Parathyroid adenoma (tissue), 2 donors: ENCODE results near the gene DYNC1I1.

Experiments used
- H2AFZ ChIP-seq: fragments of 300-600 bp; sonication (generic); one replicate; pipeline ENCODE4 v1.7.0; 2017; ENCODE audit warnings: antibody characterized with exemption, mild to moderate bottlenecking
- H3K27ac ChIP-seq: fragments of 300-600 bp; sonication (generic); one replicate; pipeline ENCODE4 v1.7.0; 2017
- H3K27me3 ChIP-seq: fragments of 300-600 bp; sonication (generic); one replicate; pipeline ENCODE4 v1.7.0; 2017; ENCODE audit warnings: low read length; ENCODE audit not compliant: control insufficient read depth, insufficient read depth
- H3K36me3 ChIP-seq: fragments of 300-600 bp; sonication (generic); one replicate; pipeline ENCODE4 v1.7.0; 2017; ENCODE audit warnings: low read length; ENCODE audit not compliant: control insufficient read depth, insufficient read depth
- H3K4me1 ChIP-seq: fragments of 300-600 bp; sonication (generic); one replicate; pipeline ENCODE4 v1.7.0; 2017; ENCODE audit warnings: control low read depth
- H3K4me2 ChIP-seq: fragments of 300-600 bp; sonication (generic); one replicate; pipeline ENCODE4 v1.7.0; 2017; ENCODE audit warnings: low read length
- H3K4me3 ChIP-seq: fragments of 300-600 bp; sonication (generic); one replicate; pipeline ENCODE4 v1.7.0; 2017; ENCODE audit warnings: low read depth, low read length
- H3K79me2 ChIP-seq: fragments of 300-600 bp; sonication (generic); one replicate; pipeline ENCODE4 v1.7.0; 2017; ENCODE audit warnings: control low read depth
- H3K9ac ChIP-seq: fragments of 300-600 bp; sonication (generic); one replicate; pipeline ENCODE4 v1.7.0; 2017; ENCODE audit warnings: mild to moderate bottlenecking
- H3K9me3 ChIP-seq: fragments of 300-600 bp; sonication (generic); one replicate; pipeline ENCODE4 v1.7.0; 2017; ENCODE audit warnings: low read length; ENCODE audit not compliant: control insufficient read depth
- TF ChIP-seq, protein P1 (sequence below): fragments of 300-600 bp; sonication (generic); IDR thresholded peaks from one replicate; pipeline ENCODE4 v1.7.0; 2017; ENCODE audit warnings: antibody characterized with exemption, mild to moderate bottlenecking
- donor health status: primary hyperparathyroidism.

DYNC1I1 gene

DNA sequence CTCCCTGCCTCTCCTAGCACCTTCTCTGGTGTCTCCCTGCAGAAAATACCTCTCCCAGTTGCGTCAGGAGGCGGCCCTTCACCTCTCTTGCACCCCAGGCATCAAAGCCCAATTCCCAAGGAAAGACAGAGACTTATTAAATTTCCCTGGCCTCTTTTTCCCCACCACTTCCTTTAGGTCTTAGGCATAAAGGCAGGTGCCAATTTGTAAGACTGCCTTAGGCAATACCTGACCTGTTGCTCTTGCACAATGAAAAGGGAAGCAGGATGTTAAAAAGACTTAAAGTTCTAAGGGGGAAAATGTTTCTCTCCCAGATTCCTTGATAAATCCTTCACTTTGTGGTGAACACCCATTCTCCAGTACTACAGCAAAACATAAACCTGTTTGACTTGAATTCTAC is 362.9 kb downstream of the DYNC1I1 start:
- Histone ChIP-seq H3K4me1 (no peaks in the 10 kb centered on the region), H3K36me3 (no peaks in the 10 kb centered on the region), H3K9me3 (no peaks in the 10 kb centered on the region), H3K79me2 (no peaks in the 10 kb centered on the region), H3K4me3 (no peak overlapping the region), H3K27ac (no peak overlapping the region), H3K9ac (no peak overlapping the region), H3K27me3 (no peaks in the 10 kb centered on the region), H2AFZ (no peak overlapping the region), H3K4me2 (no peak overlapping the region)
- TF ChIP-seq, protein P1, sequence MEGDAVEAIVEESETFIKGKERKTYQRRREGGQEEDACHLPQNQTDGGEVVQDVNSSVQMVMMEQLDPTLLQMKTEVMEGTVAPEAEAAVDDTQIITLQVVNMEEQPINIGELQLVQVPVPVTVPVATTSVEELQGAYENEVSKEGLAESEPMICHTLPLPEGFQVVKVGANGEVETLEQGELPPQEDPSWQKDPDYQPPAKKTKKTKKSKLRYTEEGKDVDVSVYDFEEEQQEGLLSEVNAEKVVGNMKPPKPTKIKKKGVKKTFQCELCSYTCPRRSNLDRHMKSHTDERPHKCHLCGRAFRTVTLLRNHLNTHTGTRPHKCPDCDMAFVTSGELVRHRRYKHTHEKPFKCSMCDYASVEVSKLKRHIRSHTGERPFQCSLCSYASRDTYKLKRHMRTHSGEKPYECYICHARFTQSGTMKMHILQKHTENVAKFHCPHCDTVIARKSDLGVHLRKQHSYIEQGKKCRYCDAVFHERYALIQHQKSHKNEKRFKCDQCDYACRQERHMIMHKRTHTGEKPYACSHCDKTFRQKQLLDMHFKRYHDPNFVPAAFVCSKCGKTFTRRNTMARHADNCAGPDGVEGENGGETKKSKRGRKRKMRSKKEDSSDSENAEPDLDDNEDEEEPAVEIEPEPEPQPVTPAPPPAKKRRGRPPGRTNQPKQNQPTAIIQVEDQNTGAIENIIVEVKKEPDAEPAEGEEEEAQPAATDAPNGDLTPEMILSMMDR, result no peak

DNA sequence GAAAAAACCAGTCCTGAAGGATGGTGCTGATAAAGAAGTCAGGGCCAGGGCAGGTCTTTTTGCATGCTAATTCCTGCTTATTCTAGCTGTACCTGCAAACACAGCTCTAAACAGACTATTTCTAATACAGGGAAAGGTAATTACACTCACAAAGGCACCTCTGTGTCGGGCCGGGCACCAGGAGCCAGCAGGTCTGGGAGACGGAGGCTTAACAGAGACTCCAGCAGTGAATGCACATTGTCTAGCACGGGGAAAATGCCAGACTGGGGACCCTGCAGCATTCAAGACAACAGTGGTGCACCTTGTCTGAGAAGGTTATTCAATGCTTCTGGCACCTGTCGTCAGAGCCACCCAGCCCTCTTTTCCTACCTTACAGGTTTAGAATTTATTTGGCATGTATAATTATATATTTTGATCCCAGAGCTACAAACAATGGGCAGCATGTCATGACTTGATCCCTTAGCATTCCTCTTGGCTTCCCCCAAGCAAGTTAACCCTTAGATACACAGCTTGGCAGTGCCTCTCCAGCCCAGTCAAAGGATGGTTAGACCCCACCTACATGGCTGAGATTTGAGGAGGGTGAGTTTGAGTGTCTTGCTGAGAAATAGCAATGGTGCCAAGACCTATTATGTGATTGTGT is 364.4 kb downstream of the DYNC1I1 start:
- H3K4me1 ChIP-seq, result no peaks in the 10 kb centered on the region
- no peaks in the 10 kb centered on the region for H3K79me2 ChIP-seq
- H3K4me2 ChIP-seq, result no peak overlapping the region
- no peaks in the 10 kb centered on the region for H3K36me3 ChIP-seq
- no peaks in the 10 kb centered on the region for H3K27me3 ChIP-seq
- no peaks in the 10 kb centered on the region for H3K9me3 ChIP-seq
- TF ChIP-seq, protein P1, result no peak
- H2AFZ ChIP-seq, result no peak overlapping the region
- no peak overlapping the region for H3K4me3 ChIP-seq
- H3K27ac ChIP-seq, result no peak overlapping the region
- H3K9ac ChIP-seq, result no peak overlapping the region

DNA sequence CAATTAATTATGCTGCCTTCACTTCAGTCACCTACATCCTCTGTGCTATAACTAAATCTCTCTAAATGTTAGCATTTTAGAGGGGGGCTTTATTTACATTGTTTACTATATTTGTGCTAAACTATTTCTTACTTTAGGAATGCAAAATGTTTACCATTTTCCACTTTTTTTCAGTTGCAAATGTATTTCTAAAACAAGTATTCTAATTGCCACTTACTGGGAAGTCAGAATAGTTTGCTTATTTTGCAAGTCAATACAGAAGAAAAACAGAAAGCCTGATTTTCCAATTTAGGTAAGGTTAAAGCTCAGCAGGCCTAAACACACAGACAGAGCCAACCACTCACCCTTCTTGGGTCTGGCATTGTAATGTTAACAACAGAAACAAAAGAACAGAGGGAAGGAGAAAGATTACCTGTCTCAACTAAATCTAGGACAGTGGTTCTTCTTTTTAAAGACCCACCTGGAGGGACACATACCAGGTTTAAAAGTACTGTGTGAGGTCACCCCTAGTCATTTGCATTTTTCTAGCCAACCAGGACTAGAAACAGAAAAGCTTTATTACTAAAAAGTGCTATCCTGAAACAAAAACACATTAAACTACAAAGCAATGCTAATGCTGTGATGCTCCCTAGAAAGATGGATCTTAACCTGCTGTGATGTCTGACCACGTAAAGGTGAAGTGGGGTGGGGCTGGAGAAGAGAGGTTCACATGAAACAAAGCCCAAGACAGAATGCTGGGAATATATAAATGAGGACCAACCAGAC is 371.3 kb downstream of the DYNC1I1 start:
- H3K4me1 ChIP-seq, result no peaks in the 10 kb centered on the region
- no peak overlapping the region for H3K4me2 ChIP-seq
- H3K79me2 ChIP-seq, result no peaks in the 10 kb centered on the region
- H3K27ac ChIP-seq, result no peak overlapping the region
- no peaks in the 10 kb centered on the region for H3K36me3 ChIP-seq
- no peaks in the 10 kb centered on the region for H3K27me3 ChIP-seq
- H3K9ac ChIP-seq, result no peak overlapping the region
- no peak overlapping the region for H2AFZ ChIP-seq
- no peak overlapping the region for H3K4me3 ChIP-seq
- H3K9me3 ChIP-seq, result no peaks in the 10 kb centered on the region
- TF ChIP-seq, protein P1, result no peak

DNA sequence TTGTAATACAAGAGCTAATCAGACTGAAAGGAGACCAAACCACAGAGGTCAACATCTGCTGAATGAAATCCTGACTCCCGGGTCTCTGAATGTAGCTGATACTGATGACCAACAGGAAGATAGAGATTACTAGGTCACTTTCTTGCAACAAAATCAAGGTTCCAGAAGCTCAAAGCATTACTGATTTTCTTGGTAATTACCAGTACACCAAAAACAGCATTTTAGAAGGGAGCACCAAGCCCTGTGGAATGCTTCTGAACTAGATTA is 371.8 kb downstream of the DYNC1I1 start:
- H3K36me3 ChIP-seq, result no peaks in the 10 kb centered on the region
- no peaks in the 10 kb centered on the region for H3K4me1 ChIP-seq
- no peaks in the 10 kb centered on the region for H3K79me2 ChIP-seq
- H3K27me3 ChIP-seq, result no peaks in the 10 kb centered on the region
- no peak overlapping the region for H3K27ac ChIP-seq
- no peak overlapping the region for H3K4me3 ChIP-seq
- no peaks in the 10 kb centered on the region for H3K9me3 ChIP-seq
- TF ChIP-seq, protein P1, result no peak
- no peak overlapping the region for H3K4me2 ChIP-seq
- H2AFZ ChIP-seq, result no peak overlapping the region
- H3K9ac ChIP-seq, result no peak overlapping the region
